ENCODE results near the gene TNRC6B.

GRCh38 chr22:40157330-40157945, 20.3 kb upstream of the TNRC6B start:
- TF ChIP-seq BHLHE40 (IDR thresholded peaks at IDR 0.05; ENCODE audit: borderline replicate concordance): no peak
- no peak for TF ChIP-seq FOXA1 (IDR thresholded peaks at IDR 0.05)
- no peak for TF ChIP-seq ELF4 (IDR thresholded peaks at IDR 0.05)
- TF ChIP-seq LEF1 (IDR thresholded peaks at IDR 0.05; ENCODE audit: borderline replicate concordance): no peak
- no peak for TF ChIP-seq FOXM1 (IDR thresholded peaks at IDR 0.05; ENCODE audit: borderline replicate concordance)
- TF ChIP-seq HDGF (IDR thresholded peaks at IDR 0.05; ENCODE audit: borderline replicate concordance): no peak
- TF ChIP-seq FOXK2 (IDR thresholded peaks at IDR 0.05): no peak
- TF ChIP-seq SP1 (IDR thresholded peaks at IDR 0.05): no peak
- TF ChIP-seq NFRKB (IDR thresholded peaks at IDR 0.05): no peak
- no peak for TF ChIP-seq CTBP1 (IDR thresholded peaks at IDR 0.05; ENCODE audit: borderline replicate concordance)
- TF ChIP-seq ARNT (IDR thresholded peaks at IDR 0.05): no peak

Data from HEK293T (cell line).